ENCODE results near the gene MMUT. TPM values are rescaled to one million over a fixed set of nuclear protein-coding genes. Genes with fewer than 3 reads are reported as not detected.

MMUT gene
- total and polyA plus RNA-seq, 4 donors, result 42.3 to 54.2 (median 45.3) TPM

GRCh38 chr6:49506569-49507111, 43.6 kb upstream of the MMUT start (continued):
- TF ChIP-seq TAF1 (conservative IDR thresholded peaks at IDR 0.05), result no peak

- TF ChIP-seq EGR1 (IDR thresholded peaks at IDR 0.05; ENCODE audit: low read depth in 2 of 2), result no peak
- Histone ChIP-seq H3K9ac (ENCODE audit: low read depth in 1 of 2, low read length in 2 of 2) (no peak overlapping the region), H3K36me3 (ENCODE audit: control insufficient read depth in 4 of 4, insufficient read depth in 3 of 4, low read depth in 1 of 4, low read length in 3 of 4) (no peaks in the 10 kb centered on the region), H3K9me3 (ENCODE audit: control insufficient read depth in 4 of 4, low read length in 3 of 4) (no peaks in the 10 kb centered on the region), H3K4me1 (ENCODE audit: control insufficient read depth in 4 of 4, insufficient read depth in 4 of 4, low read length in 3 of 4) (peaks cover 0 to 22% (median 11%) of the 10 kb centered on the region in 4 donors), H3K4me3 (ENCODE audit: low read depth in 1 of 3, low read length in 3 of 3) (no peak overlapping the region), H3K27ac (ENCODE audit: low read depth in 1 of 2, low read length in 2 of 2) (no peak overlapping the region), H3K27me3 (ENCODE audit: control insufficient read depth in 4 of 4, insufficient read depth in 4 of 4, low read length in 3 of 4) (no peaks in the 10 kb centered on the region)
- WGBS, result 86% methylated on average over 5 of the region's 5 CpGs
- DNase-seq (ENCODE audit: low spot score), result no peak
Observed at GRCh38 chr6:49504666-49505065, 41.6 kb upstream of the MMUT start.

- Histone ChIP-seq H3K27ac (ENCODE audit: low read depth in 1 of 2, low read length in 2 of 2) (no peak within 1 kb of the TSS), H3K4me1 (ENCODE audit: control insufficient read depth in 4 of 4, insufficient read depth in 4 of 4, low read length in 3 of 4) (no peaks in the 10 kb centered on the region), H3K9ac (ENCODE audit: low read depth in 1 of 2, low read length in 2 of 2) (no peak within 1 kb of the TSS), H3K9me3 (ENCODE audit: control insufficient read depth in 4 of 4, low read length in 3 of 4) (no peaks in the 10 kb centered on the region), H3K4me3 (ENCODE audit: low read depth in 1 of 3, low read length in 3 of 3) (no peak within 1 kb of the TSS), H3K36me3 (ENCODE audit: control insufficient read depth in 4 of 4, insufficient read depth in 3 of 4, low read depth in 1 of 4, low read length in 3 of 4) (no peaks in the 10 kb centered on the region), H3K27me3 (ENCODE audit: control insufficient read depth in 4 of 4, insufficient read depth in 4 of 4, low read length in 3 of 4) (no peaks in the 10 kb centered on the region)
- 43% methylated on average over 2 of the region's 2 CpGs for WGBS
- DNase-seq (ENCODE audit: low spot score), result no peak
- TF ChIP-seq SP1 (IDR thresholded peaks at IDR 0.05), result no peak
- TF ChIP-seq MAX (IDR thresholded peaks at IDR 0.05), result no peak
- no peak for TF ChIP-seq ZBTB33 (IDR thresholded peaks at IDR 0.05)
- no peak for TF ChIP-seq HNF4G (IDR thresholded peaks at IDR 0.05)
- TF ChIP-seq GABPA (IDR thresholded peaks at IDR 0.05 in 1 of 2, conservative IDR thresholded peaks at IDR 0.05 in 1 of 2), result no peak
- no peak for TF ChIP-seq ATF3 (IDR thresholded peaks at IDR 0.05)
- TF ChIP-seq JUND (IDR thresholded peaks at IDR 0.05), result no peak
- no peak for TF ChIP-seq RXRA (IDR thresholded peaks at IDR 0.05)
- TF ChIP-seq EGR1 (IDR thresholded peaks at IDR 0.05; ENCODE audit: low read depth in 2 of 2), result no peak
- no peak for TF ChIP-seq HNF4A (conservative IDR thresholded peaks at IDR 0.05)
- TF ChIP-seq NR2F2 (IDR thresholded peaks at IDR 0.05), result no peak
- TF ChIP-seq RAD21 (IDR thresholded peaks at IDR 0.05), result no peak
- TF ChIP-seq REST (IDR thresholded peaks at IDR 0.05), result no peak
Observed at GRCh38 chr6:49499623-49500022, 36.6 kb upstream of the MMUT start, which contains the start of gene GLYATL3. TSS of gene GLYATL3 (plus strand) at chr6:49499923. CDS start at chr6:49511991, 12,068 bp downstream.

Measured in liver (tissue), 9 donors.